IMR-90 (cell line): ENCODE results near the gene SMC6. TPM values are rescaled to one million over a fixed set of nuclear protein-coding genes. Genes with fewer than 3 reads are reported as not detected.
A peak's percentile ranks its signal among the peaks of the same experiment; 100 is the strongest.

ENCODE experiments used
- ATAC-seq: fragments of 200-7000 bp; cut with Tn5 transposase; 2 replicates; pipeline ENCODE4 v1.9.1; 2020; ENCODE audit warnings: low read depth, mild to moderate bottlenecking, moderate library complexity
- BruUV-seq: library from RNA; stranded (reverse); fragments of 400-500 nt; replicated peaks from 2 replicates; lab custom pipeline; 2021; lab: Mats Ljungman, UMichigan
- CTCF ChIA-PET: fragments of 300-600 bp; formaldehyde crosslinking; extraction: SDS; loops from one replicate; lab custom pipeline; 2021; ENCODE audit warnings: antibody characterized with exemption; lab: Yijun Ruan, JAX
- POLR2A ChIA-PET: fragments of 300-600 bp; sonication (Branson Sonifier 250); formaldehyde crosslinking; loops from one replicate; lab custom pipeline; 2022; ENCODE audit warnings: antibody characterized with exemption; ENCODE audit not compliant: unreplicated experiment; lab: Charles Lee
- DNase-seq: peaks from one replicate; pipeline ENCODE4 v3.0.0; 2013
- H2AFZ ChIP-seq: replicated peaks from 2 replicates; pipeline ENCODE3; 2013; ENCODE audit warnings: low read length, mild to moderate bottlenecking; ENCODE audit not compliant: poor library complexity
- H2AK5ac ChIP-seq: 2 replicates; pipeline ENCODE4 v1.6.1; 2013; ENCODE audit warnings: low read depth, low read length, inconsistent platforms
- H2AK9ac ChIP-seq: replicated peaks from 2 replicates; pipeline ENCODE3; 2013; ENCODE audit warnings: mild to moderate bottlenecking, low read depth, low read length, moderate library complexity; ENCODE audit not compliant: poor library complexity
- H2BK120ac ChIP-seq: 2 replicates; pipeline ENCODE4 v1.6.1; 2013; ENCODE audit warnings: low read depth, low read length, inconsistent platforms
- H2BK15ac ChIP-seq: 3 replicates; pipeline ENCODE4 v1.6.1; 2013; ENCODE audit warnings: low read depth, low read length, inconsistent platforms
- H2BK20ac ChIP-seq: 2 replicates; pipeline ENCODE4 v1.6.1; 2013; ENCODE audit warnings: low read depth, mild to moderate bottlenecking, inconsistent platforms, low read length, moderate library complexity
- H2BK5ac ChIP-seq: 2 replicates; pipeline ENCODE4 v1.6.1; 2013; ENCODE audit warnings: mild to moderate bottlenecking, low read depth, low read length, inconsistent platforms; ENCODE audit not compliant: poor library complexity, severe bottlenecking
- H3K14ac ChIP-seq: replicated peaks from 2 replicates; pipeline ENCODE4 v1.6.1; 2013; ENCODE audit warnings: low read depth, low read length, inconsistent platforms
- H3K18ac ChIP-seq: 2 replicates; pipeline ENCODE4 v1.6.1; 2013; ENCODE audit warnings: low read depth, low read length, control low read depth
- H3K23ac ChIP-seq: 2 replicates; pipeline ENCODE4 v1.6.1; 2013; ENCODE audit warnings: low read depth, low read length, inconsistent platforms
- H3K27ac ChIP-seq: 2 replicates; pipeline ENCODE4 v1.5.1; 2013; ENCODE audit warnings: mild to moderate bottlenecking, control low read depth, low read length; ENCODE audit not compliant: insufficient read depth
- H3K27me3 ChIP-seq: 2 replicates; pipeline ENCODE4 v1.6.1; 2013; ENCODE audit warnings: low read length; ENCODE audit not compliant: control insufficient read depth, insufficient read depth
- H3K36me3 ChIP-seq: 2 replicates; pipeline ENCODE4 v1.6.1; 2013; ENCODE audit warnings: low read length, mixed read lengths; ENCODE audit not compliant: control insufficient read depth, insufficient read depth
- H3K4ac ChIP-seq: 2 replicates; pipeline ENCODE4 v1.6.1; 2013; ENCODE audit warnings: low read depth, low read length, inconsistent platforms
- H3K4me1 ChIP-seq: 2 replicates; pipeline ENCODE4 v1.6.1; 2013; ENCODE audit warnings: low read length, mixed read lengths; ENCODE audit not compliant: control insufficient read depth, insufficient read depth
- H3K4me2 ChIP-seq: 2 replicates; pipeline ENCODE4 v1.6.1; 2013; ENCODE audit warnings: low read depth, mild to moderate bottlenecking, control low read depth, low read length, moderate library complexity
- H3K4me3 ChIP-seq: 2 replicates; pipeline ENCODE4 v1.5.1; 2013; ENCODE audit warnings: low read depth, mild to moderate bottlenecking, control low read depth, low read length, moderate library complexity; ENCODE audit not compliant: insufficient read depth
- H3K56ac ChIP-seq: 2 replicates; pipeline ENCODE4 v1.6.1; 2013; ENCODE audit warnings: low read length, inconsistent platforms; ENCODE audit not compliant: insufficient read depth; ENCODE audit errors: extremely low read depth
- H3K79me1 ChIP-seq, 2 experiments: 2 replicates each; pipeline ENCODE4 v1.6.1; 2013; ENCODE audit warnings: low read length in 2 of 2, inconsistent platforms in 1 of 2, low read depth in 1 of 2
- H3K9ac ChIP-seq: 2 replicates; pipeline ENCODE4 v1.6.1; 2013; ENCODE audit warnings: low read depth, low read length, control low read depth
- H3K9me1 ChIP-seq: 2 replicates; pipeline ENCODE4 v1.6.1; 2013; ENCODE audit warnings: low read length, inconsistent platforms; ENCODE audit not compliant: insufficient read depth
- H3K9me3 ChIP-seq: 2 replicates; pipeline ENCODE4 v1.6.1; 2013; ENCODE audit warnings: low read length; ENCODE audit not compliant: control insufficient read depth, insufficient read depth
- H4K20me1 ChIP-seq: 2 replicates; pipeline ENCODE4 v1.6.1; 2013; ENCODE audit warnings: low read length, inconsistent platforms; ENCODE audit not compliant: insufficient read depth
- H4K5ac ChIP-seq: 2 replicates; pipeline ENCODE4 v1.6.1; 2013; ENCODE audit warnings: mild to moderate bottlenecking, low read depth, low read length, control low read depth
- H4K8ac ChIP-seq, 2 experiments: 2 replicates each; pipeline ENCODE4 v1.6.1; 2013; ENCODE audit warnings: low read depth in 2 of 2, low read length in 2 of 2, control low read depth in 1 of 2, inconsistent platforms in 1 of 2
- H4K91ac ChIP-seq: 2 replicates; pipeline ENCODE4 v1.6.1; 2013; ENCODE audit warnings: low read depth, low read length, inconsistent platforms; ENCODE audit not compliant: insufficient read depth
- CEBPB ChIP-seq: IDR thresholded peaks from 2 replicates; pipeline ENCODE4 v1.6.1; 2012; ENCODE audit warnings: low read depth, low read length, improper control_type of control experiment
- CHD1 ChIP-seq: IDR thresholded peaks from 2 replicates; pipeline ENCODE4 v1.6.1; 2012; ENCODE audit warnings: low read depth, low read length, improper control_type of control experiment
- CTCF ChIP-seq: conservative IDR thresholded peaks from 2 replicates; pipeline ENCODE4 v1.5.1; 2012; ENCODE audit warnings: mild to moderate bottlenecking, low read depth, low read length, improper control_type of control experiment
- ELK1 ChIP-seq: fragments of 150-350 bp; IDR thresholded peaks from 2 replicates; pipeline ENCODE4 v1.6.1; 2016; ENCODE audit warnings: low read depth, mild to moderate bottlenecking, low read length, moderate library complexity, borderline replicate concordance
- FOS ChIP-seq: fragments of 150-350 bp; IDR thresholded peaks from 2 replicates; pipeline ENCODE4 v1.6.1; 2016; ENCODE audit warnings: low read depth, low read length
- MXI1 ChIP-seq: IDR thresholded peaks from 2 replicates; pipeline ENCODE4 v1.6.1; 2012; ENCODE audit warnings: low read depth, mild to moderate bottlenecking, low read length, moderate library complexity, borderline replicate concordance
- NFE2L2 ChIP-seq: fragments of 150-350 bp; IDR thresholded peaks from 2 replicates; pipeline ENCODE4 v1.6.1; 2016; ENCODE audit warnings: low read depth, mild to moderate bottlenecking, low read length
- POLR2A ChIP-seq: IDR thresholded peaks from 2 replicates; pipeline ENCODE4 v1.6.1; 2012; ENCODE audit warnings: mild to moderate bottlenecking, low read depth, low read length
- RAD21 ChIP-seq: IDR thresholded peaks from 2 replicates; pipeline ENCODE4 v1.6.1; 2012; ENCODE audit warnings: low read length, improper control_type of control experiment
- RCOR1 ChIP-seq: IDR thresholded peaks from 2 replicates; pipeline ENCODE4 v1.6.1; 2012; ENCODE audit warnings: mild to moderate bottlenecking, low read length, improper control_type of control experiment; ENCODE audit not compliant: insufficient replicate concordance
- RFX5 ChIP-seq: IDR thresholded peaks from 2 replicates; pipeline ENCODE4 v1.8.0; 2012; ENCODE audit warnings: low read depth, mild to moderate bottlenecking, low read length, moderate library complexity
- USF2 ChIP-seq: fragments of 150-350 bp; IDR thresholded peaks from 2 replicates; pipeline ENCODE4 v1.6.1; 2017; ENCODE audit warnings: mild to moderate bottlenecking, antibody characterized with exemption, low read length, low read depth
- WGBS, 2 experiments: methylation state at CpG; one replicate each; pipeline versions ENCODE4 v1.1.5 to v1.1.7; 2013; ENCODE audit warnings: missing lambda C conversion rate in 2 of 2; ENCODE audit not compliant: insufficient read length in 1 of 2; ENCODE audit errors: extremely low coverage in 2 of 2; 5-methylcytosine and 5-hydroxymethylcytosine counted together
- dilution Hi-C: fragments of 300-500 bp; cut with HindIII; formaldehyde crosslinking; loops from one replicate; pipeline ENCODE4 v1.14.3; 2018; ENCODE audit warnings: low sequenced_read_pairs; ENCODE audit not compliant: unreplicated experiment
- in situ Hi-C: fragments of 300-500 bp; cut with MboI; formaldehyde crosslinking; loops from 3 replicates; pipeline ENCODE4 v1.14.3; 2019; ENCODE audit warnings: low sequenced_read_pairs, inconsistent platforms, mixed read lengths
- intact Hi-C: fragments of 100-400 bp; cut with micrococcal nuclease; formaldehyde crosslinking; loops from 2 replicates; pipeline ENCODE4 v1.10.0; 2022
- polyA plus RNA-seq, 3 experiments: library from polyadenylated mRNA; depleted of rRNA; stranded (reverse); fragments of >200 nt; gene quantifications; 2 replicates each; pipeline ENCODE4 v1.2.3, GENCODE V29; 2012; ENCODE audit warnings: low replicate concordance in 1 of 3
- total RNA-seq: library from RNA; depleted of rRNA; stranded (reverse); fragments of >200 nt; gene quantifications from 2 replicates; pipeline ENCODE4 v1.2.3, GENCODE V29; 2012

SMC6 gene
- total and polyA plus RNA-seq, 2 of the 4 experiments (the other 2 are of a cell fraction), result 6.5 to 10.4 TPM

- no peak for TF ChIP-seq USF2
- TF ChIP-seq MXI1, result no peak
These were observed 13.4 kb downstream of the SMC6 start (continued) for GRCh38 chr2:17740203-17740602.

- H3K4me2 ChIP-seq, result peak overlapping the region; percentile 67; the same call in 1 of the 2 replicates
- no peak for TF ChIP-seq CTCF
- no peak for TF ChIP-seq RFX5
- no peak for TF ChIP-seq CEBPB
- TF ChIP-seq NFE2L2, result no peak
- no peak for TF ChIP-seq RAD21
- no peak for TF ChIP-seq USF2
- no peak for TF ChIP-seq POLR2A
- TF ChIP-seq FOS, result no peak
- TF ChIP-seq RCOR1, result no peak
- TF ChIP-seq ELK1, result no peak
- TF ChIP-seq CHD1, result no peak
These were observed 16.6 kb downstream of the SMC6 start for GRCh38 chr2:17736989-17737388.

More at GRCh38 chr2:17736989-17737388, 16.6 kb downstream of the SMC6 start:
- peak overlapping the region; percentile 77; the same call in 1 of the 2 replicates for H2BK20ac ChIP-seq
- H2AK5ac ChIP-seq, result peak overlapping the region; percentile 23; the same call in 1 of the 2 replicates
- H2BK120ac ChIP-seq, result peak overlapping the region; percentile 84
- no TSS peak for BruUV-seq
- H3K9ac ChIP-seq, result no peak overlapping the region; the same call in 1 of the 2 replicates
- dilution Hi-C loops (no loop called here), intact Hi-C loops (loop anchor here (1.0 kb wide), 1 partner anchor 13 kb away; no protein-coding TSS in a partner anchor), in situ Hi-C loops (no loop called here)
- ATAC-seq, result peak; percentile 62
- peaks cover 5% of the 10 kb centered on the region; the same call in 1 of the 2 replicates for H3K9me1 ChIP-seq
- H4K8ac ChIP-seq, result peak overlapping the region; percentile 35 to 44; a peak in 3 of 4 replicates
- ChIA-PET CTCF (no interaction called here), POLR2A (no interaction called here)
- no peak overlapping the region; the same call in 1 of the 2 replicates for H4K91ac ChIP-seq
- no peak overlapping the region for H2AFZ ChIP-seq
- H3K14ac ChIP-seq, result peak overlapping the region; percentile 77
- peaks cover 22 to 24% of the 10 kb centered on the region in 2 experiments for H3K79me1 ChIP-seq
- H3K4me1 ChIP-seq, result peaks cover 9% of the 10 kb centered on the region
- no peak overlapping the region for H2AK9ac ChIP-seq
- H3K27me3 ChIP-seq, result no peaks in the 10 kb centered on the region
- no peaks in the 10 kb centered on the region for H4K20me1 ChIP-seq
- DNase-seq, result peak; percentile 82
- no peaks in the 10 kb centered on the region for H3K9me3 ChIP-seq
- H2BK5ac ChIP-seq, result peak overlapping the region; percentile 93
- H3K18ac ChIP-seq, result peak overlapping the region; percentile 63; the same call in 1 of the 2 replicates
- H4K5ac ChIP-seq, result peak overlapping the region; percentile 86; the same call in 1 of the 2 replicates
- H3K27ac ChIP-seq, result peak overlapping the region; percentile 37; the same call in 1 of the 2 replicates
- H3K36me3 ChIP-seq, result peaks cover 9% of the 10 kb centered on the region; the same call in 1 of the 2 replicates
- WGBS, 2 experiments, result no CpG with 5 or more reads among the region's 1 CpG
- peak overlapping the region; percentile 66; the same call in 1 of the 2 replicates for H3K4ac ChIP-seq
- H3K23ac ChIP-seq, result peak overlapping the region; percentile 66; the same call in 1 of the 2 replicates
- H3K4me3 ChIP-seq, result no peak overlapping the region
- peak overlapping the region; percentile 61; the same call in 1 of the 3 replicates for H2BK15ac ChIP-seq
- H3K56ac ChIP-seq, result peak overlapping the region; percentile 8; the same call in 1 of the 2 replicates
